ENCODE measurements around the gene RNF157.
A peak's percentile ranks its signal among the peaks of the same experiment; 100 is the strongest.
"Not testable (repeated sequence)": the region's sequence is repeated elsewhere in the genome, so short reads cannot be mapped to it uniquely, and the experiment has no call there.

RNF157 gene

DNA sequence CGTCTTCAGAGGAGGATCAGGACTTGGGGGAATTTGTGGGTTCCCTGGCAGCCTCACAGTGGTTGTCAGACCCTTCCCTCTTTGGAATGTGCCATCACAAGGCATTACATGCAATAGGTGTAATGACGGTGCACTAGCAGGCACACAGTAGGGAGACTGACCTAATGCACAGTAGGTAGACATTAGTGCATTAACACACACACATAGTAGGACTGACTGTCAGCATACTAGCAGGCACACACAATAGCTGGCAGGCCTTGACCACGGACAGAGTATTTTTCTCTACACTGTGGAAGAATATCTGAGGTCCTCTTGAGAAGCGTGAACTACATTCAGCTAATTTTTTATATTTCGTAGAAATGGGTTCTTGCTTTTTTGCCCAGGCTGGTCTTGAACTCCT lies 14.0 kb upstream of the RNF157 start:
- no peak for DNase-seq

DNA sequence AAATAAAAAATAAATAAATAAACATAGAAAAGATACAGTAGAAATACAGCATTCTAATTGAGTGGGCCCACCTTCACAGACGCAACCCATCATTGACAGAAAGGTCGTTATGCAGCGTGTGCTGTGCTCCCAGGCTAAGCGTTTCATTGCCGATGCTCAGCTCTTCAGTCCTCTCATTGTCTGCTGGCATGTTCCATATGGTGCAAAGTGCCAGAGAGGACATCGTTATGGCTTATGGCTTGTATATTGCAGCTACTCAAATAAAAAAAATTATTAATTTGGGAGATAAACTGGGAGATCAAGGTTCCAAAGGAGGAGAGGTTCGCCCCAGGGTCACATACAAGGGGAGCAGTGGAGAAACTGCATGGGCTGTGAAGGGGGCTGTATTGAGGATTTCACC lies 13.5 kb upstream of the RNF157 start:
- DNase-seq = no peak

DNA sequence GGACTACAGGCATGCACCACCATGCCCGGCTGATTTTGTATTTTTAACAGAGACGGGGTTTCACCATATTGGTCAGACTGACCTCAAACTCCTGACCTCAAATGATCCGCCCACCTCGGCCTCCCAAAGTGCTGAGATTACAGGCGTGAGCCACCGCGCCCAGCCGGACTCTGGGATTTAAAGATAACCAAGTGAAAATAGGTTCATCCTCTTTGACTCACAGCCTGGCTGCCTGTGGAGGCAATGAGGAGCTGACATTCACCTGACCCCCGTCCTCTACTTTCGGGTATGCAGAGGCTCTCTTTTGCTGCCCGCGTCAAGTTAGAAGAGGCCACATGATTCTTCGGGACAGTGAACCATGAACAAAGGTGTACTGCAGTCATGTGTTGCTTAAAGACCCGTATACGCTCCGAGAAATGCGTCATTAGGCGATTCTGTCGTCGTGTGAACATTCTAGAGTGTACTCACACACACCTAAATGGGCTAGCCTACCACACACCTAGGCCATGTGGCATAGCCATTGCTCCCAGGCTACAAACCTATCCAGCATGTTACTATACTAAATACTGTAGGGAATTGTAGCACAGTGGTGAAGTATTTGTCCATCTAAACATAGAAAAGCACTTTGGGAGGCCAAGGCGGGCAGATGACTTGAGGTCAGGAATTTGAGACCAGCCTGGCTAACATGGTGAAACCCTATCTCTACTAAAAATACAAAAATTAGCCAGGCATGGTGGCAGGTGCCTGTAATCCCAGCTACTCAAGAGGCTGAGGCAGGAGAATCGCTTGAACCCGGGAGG lies 12.9 kb upstream of the RNF157 start:
- not testable (repeated sequence) for DNase-seq

- peak in 1 of 5 donors; percentile 82 for DNase-seq
Measured at GRCh38 chr17:76252040-76252954, 12.0 kb upstream of the RNF157 start.

GRCh38 chr17:76251478-76252039 lies 11.3 kb upstream of the RNF157 start:
- DNase-seq = no peak

GRCh38 chr17:76250141-76250540 lies 9.8 kb upstream of the RNF157 start:
- DNase-seq = no peak

DNA sequence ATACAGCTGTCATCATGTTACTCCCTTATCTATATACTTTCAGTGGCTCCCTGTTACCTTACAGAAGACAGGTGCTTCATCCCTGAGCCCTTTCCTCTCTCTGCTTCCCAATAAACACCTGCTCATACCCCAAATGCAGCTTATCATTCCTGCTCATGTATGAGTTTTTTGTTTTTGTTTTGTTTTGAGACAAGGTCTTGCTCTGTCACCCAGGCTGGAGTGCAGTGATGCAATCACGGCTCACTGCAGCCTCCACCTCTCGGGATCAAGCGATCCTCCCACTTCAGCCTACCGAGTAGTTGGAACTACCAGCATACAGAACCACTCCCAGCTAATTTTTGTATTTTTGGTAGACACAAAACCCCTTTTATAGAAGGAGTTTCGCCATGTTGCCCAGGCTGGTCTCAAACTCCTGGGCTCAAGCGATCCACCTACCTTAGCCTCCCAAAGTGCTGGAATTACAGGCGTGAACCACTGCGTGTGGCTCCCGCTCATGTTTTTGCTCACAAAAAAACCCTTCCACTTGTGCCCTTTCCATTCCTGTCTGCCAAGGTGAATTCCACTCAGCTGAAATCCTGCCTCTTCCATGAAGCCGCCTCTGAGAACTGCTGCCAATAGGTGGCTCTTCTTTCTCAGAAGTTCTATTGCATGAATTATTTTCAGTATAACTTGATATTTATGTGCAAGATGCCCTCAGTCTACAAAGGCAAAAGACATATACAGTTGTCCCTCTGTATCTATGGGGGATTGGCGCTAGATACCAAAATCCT lies 7.9 kb upstream of the RNF157 start:
- DNase-seq = no peak

DNA sequence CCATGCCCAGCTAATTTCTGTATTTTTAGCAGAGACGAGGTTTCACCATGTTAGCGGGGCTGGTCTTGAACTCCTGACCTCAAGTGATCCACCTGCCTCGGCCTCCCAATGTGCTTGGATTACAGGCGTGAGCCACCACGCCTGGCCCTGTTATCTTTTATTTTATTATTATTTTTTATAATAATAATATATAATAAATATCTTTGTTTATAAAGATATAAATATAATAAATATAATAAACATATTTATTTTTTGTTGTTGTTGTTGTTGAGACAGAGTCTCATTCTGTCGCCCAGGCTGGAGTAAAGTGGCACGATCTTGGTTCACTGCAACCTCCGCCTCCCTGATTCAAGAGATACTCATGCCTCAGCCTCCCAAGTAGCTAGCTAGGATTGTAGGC lies 7.0 kb upstream of the RNF157 start:
- no peak for DNase-seq

DNA sequence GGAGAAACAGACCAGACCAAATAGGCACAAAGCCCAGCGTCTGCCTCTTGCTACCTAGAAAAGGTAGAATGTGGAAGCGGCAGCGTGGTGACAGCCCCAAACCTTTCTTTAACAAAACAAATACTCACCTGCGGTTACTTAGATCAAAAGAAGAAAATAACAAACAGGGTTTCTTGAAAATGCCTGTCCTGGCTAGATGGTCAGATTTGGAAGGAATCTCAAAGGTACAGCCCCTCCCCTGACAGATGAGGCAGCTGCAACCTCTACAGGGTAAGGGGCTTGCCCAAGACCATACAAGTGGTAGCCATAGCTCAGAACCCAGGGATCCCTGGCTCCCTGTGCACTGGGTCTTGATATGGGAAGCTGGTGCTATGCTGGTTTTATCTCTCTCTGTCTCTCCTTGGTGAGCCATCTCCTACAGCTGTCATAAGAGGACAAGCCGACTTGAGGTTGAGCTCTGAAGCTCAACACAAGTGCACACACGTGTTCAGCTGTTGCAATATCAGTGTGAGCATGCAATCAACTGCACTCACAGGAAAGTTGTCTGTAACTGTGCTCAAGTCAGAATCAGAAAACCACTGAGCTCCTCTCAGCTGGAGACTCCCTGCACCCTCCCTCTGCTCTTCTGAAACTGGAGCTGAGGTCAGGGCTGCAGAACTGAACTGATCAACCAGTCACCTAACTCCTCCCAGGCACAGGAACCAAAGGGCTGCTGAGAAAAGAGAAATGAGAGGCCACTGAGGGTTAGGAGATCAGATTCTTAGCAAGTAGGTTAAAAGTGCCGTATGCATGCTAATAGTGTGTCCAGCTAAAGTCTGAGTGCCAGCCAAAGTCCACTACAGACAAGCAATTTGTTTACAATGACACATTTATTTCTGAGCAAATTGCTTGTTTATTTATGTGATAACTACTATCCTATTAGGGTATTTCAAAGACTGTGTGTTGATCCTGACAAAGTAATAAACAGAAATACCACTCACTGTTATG lies 6.1 kb upstream of the RNF157 start:
- DNase-seq = peak in 1 of 5 donors; percentile 99

DNA sequence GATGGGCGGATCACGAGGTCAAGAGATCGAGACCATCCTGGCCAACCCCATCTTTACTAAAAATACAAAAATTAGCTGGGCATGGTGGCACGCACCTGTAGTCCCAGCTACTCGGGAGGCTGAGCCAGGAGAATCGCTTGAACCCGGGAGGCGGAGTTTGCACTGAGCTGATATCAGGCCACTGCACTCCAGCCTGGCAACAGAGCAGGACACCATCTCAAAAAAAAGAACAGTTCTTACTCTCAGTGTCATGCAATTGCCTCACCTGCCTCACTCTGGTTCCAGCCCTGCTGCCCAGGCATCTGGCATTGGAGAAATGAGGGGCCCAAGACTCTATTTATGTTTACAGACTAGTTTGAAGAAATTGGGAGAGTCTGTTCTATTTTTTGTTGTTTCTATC lies 4.4 kb upstream of the RNF157 start:
- not testable (repeated sequence) for DNase-seq

- DNase-seq = no peak
Measured at GRCh38 chr17:76243826-76244679, 3.8 kb upstream of the RNF157 start.

GRCh38 chr17:76241691-76242255 lies 1.5 kb upstream of the RNF157 start:
- no peak for DNase-seq

- no peak for DNase-seq
Measured at GRCh38 chr17:76241204-76241538, 878 bp upstream of the RNF157 start.

DNA sequence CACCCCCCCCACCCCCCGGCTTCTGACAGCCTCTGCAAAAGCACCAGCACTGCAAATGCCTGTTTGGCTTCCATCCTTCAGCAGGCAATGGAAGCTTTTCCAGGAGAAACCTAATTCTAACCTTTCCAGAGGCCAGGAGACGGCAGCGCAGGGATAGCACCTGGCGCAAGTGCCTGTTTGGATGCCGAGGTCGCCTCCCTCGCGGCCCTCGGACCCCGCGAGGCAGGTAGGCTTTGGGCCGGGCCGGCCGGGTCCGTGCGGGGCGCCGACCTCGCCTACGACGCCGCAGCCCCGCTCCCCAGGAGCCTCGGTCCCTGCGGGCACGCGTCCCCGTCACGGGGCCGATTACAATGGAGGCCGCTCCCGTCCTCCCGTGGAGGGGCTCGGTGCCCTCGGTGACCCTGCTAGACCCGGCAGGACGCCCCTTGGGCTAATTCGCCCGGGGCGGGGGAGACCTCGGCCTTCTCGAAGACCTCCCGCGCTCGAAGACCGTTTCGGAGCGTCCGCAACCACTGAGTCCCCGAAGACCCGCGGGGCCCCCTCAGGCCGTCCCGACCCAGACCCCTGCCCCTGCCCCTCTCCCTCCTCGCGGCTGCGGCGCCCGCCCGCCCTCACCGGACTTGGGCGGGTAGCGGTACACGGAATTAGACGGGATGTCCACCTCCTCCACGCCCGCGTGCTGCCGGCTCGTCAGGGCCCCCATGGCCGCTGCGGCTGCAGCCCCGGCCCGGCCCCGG lies 587 bp downstream of the RNF157 start:
- DNase-seq = peak in 2 of 5 donors; percentile 9 to 17

- no peak for DNase-seq
Measured at GRCh38 chr17:76238847-76239537, 1.3 kb downstream of the RNF157 start.

- no peak for DNase-seq
Measured at GRCh38 chr17:76237859-76238313, 2.4 kb downstream of the RNF157 start.

DNA sequence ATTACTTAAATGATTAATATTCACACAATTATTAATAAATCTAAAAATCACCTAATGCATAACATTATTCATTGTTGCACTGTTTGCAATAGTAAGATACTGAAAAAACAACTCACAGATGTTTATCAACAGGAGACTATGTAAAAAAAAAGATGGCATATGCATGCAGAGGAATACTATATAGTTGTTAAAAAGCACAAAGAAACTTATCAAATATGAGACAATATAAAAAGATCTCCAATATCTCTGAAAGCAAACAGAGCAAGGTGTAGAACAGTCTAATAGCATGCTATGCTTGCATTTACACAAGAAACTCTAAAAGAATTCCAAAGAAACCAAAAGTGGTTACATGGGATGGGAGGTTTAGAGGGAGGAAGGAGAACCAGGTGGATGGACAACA lies 3.7 kb downstream of the RNF157 start:
- no peak for DNase-seq

DNA sequence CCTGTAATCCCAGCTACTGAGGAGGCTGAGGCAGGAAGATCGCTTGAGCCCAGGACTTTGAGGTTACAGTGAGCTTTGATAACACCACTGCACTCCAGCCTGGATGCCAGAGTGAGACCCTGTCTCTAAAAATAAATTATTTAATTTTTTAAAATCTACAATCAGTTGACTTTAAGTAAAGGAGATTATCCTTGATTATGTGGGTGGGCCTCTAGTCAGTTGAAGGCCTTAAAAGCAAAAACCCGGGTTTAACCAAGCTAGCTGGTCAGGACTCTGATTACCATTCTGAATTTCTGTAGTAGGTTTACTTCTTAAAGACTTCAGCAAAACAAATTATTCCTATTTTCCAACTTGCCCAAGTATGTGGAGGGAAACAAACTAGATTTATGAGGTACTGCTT lies 4.4 kb downstream of the RNF157 start:
- no peak for DNase-seq

- DNase-seq = peak in 1 of 5 donors; percentile 70
Measured at GRCh38 chr17:76234354-76234679, 6.0 kb downstream of the RNF157 start.
